WI38 (cell line): Measurements from ENCODE around the gene ARAP3.

Experiments
- H3K4me3 ChIP-seq: 2 replicates; pipeline ENCODE4 v1.5.1; 2011; ENCODE audit warnings: low read depth, mild to moderate bottlenecking, control low read depth, low read length
- CTCF ChIP-seq: IDR thresholded peaks from 2 replicates; pipeline ENCODE4 v1.5.1; 2012; ENCODE audit warnings: low read depth, mild to moderate bottlenecking, control low read depth, low read length

The ARAP3 gene

GRCh38 chr5:141697586-141697985 is 15.6 kb upstream of the ARAP3 start:
- no peak overlapping the region for H3K4me3 ChIP-seq
- no peak for TF ChIP-seq CTCF

- no peak for TF ChIP-seq CTCF
These were observed 14.4 kb upstream of the ARAP3 start for GRCh38 chr5:141696431-141696830.

GRCh38 chr5:141695627-141696215 is 13.7 kb upstream of the ARAP3 start:
- TF ChIP-seq CTCF: no peak
- no peak overlapping the region for H3K4me3 ChIP-seq

More at GRCh38 chr5:141696431-141696830, 14.4 kb upstream of the ARAP3 start:
- no peak overlapping the region for H3K4me3 ChIP-seq

- no peak for TF ChIP-seq CTCF
- no peak overlapping the region for H3K4me3 ChIP-seq
These were observed 12.4 kb upstream of the ARAP3 start for GRCh38 chr5:141694479-141694878.

- H3K4me3 ChIP-seq: no peak overlapping the region
- TF ChIP-seq CTCF: no peak
These were observed 11.1 kb upstream of the ARAP3 start for GRCh38 chr5:141692919-141693725.

GRCh38 chr5:141692533-141692888 is 10.5 kb upstream of the ARAP3 start:
- TF ChIP-seq CTCF: no peak
- peak overlapping the region; percentile 34 for H3K4me3 ChIP-seq

GRCh38 chr5:141691867-141692532 is 10.0 kb upstream of the ARAP3 start:
- TF ChIP-seq CTCF: peak; percentile 92
- peak overlapping the region; percentile 34 for H3K4me3 ChIP-seq
